Activated T-helper 1 cell treated with Interleukin-2 at 50 U/mL for 16 hours (primary cell): ENCODE results near the gene ZNF232.
"Not testable (repeated sequence)": the region's sequence is repeated elsewhere in the genome, so short reads cannot be mapped to it uniquely, and the experiment has no call there.

ENCODE experiments used
- DNase-seq: peaks from one replicate; pipeline ENCODE4 v3.0.0-alpha.2; 2020; ENCODE audit warnings: low read depth

Gene ZNF232

DNA sequence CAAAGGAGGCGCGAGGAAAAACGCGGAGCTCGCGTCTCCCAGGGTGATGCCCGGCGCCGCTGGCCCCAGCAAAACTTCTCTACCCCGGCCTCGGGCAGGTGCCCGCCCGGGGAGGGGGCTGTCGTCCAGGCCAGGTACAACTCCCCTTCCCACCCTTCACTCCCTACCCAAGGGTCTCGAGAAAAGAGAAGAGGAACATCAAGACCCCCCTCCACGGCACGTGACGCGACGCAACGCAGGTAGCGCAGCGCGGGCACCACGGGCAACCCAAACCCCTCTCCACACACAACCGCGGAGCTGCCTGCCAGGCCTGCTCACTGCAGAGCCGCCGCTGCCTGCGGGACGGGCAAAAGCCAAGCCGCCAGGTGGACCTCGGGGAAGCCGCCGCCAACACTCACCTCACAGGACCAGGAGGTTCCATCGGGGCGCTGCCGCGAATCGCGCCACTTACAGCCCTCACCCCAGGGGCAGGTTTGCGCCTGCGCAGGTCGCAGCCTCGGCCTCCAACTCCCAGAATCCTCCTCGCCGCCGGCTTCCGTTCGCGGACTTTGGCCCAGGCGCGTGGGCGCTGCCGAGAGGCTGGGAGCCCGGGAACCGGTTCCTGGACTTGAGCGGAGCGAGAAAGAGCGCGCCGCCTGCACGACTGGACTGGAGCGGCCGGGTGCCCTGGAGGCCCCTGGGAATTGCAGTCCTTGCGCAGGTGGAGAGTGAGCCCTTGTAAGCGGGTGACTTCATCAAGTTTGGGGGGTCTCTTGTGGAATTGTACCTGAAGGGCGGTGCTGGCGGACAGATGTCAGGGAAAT is at the start of gene ZNF232:
Gene ZNF232 (minus strand): TSS at position 477 of the 803 bp plus-strand sequence. CDS start 56 bp downstream, at position 421.
- peak; percentile 84 for DNase-seq

DNA sequence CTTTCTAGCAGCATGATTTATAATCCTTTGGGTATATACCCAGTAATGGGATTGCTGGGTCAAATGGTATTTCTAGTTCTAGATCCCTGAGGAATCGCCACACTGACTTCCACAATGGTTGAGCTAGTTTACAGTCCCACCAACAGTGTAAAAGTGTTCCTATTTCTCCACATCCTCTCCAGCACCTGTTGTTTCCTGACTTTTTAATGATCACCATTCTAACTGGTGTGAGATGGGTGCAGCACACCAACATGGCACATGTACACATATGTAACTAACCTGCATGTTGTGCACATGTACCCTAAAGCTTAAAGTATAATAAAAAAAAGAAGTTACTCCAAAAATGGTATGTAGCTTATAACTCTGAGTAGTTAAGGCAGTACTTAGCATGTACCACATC is 49.0 kb upstream of the ZNF232 start:
- not testable (repeated sequence) for DNase-seq

GRCh38 chr17:5146122-5146521 is 34.4 kb upstream of the ZNF232 start:
- not testable (repeated sequence) for DNase-seq

- DNase-seq, result not testable (repeated sequence)
Observed at GRCh38 chr17:5142877-5143276, 31.2 kb upstream of the ZNF232 start.

- DNase-seq, result no peak
Observed at GRCh38 chr17:5139458-5139732, 27.7 kb upstream of the ZNF232 start.

GRCh38 chr17:5138616-5139457 is 27.2 kb upstream of the ZNF232 start:
- DNase-seq, result no peak

DNA sequence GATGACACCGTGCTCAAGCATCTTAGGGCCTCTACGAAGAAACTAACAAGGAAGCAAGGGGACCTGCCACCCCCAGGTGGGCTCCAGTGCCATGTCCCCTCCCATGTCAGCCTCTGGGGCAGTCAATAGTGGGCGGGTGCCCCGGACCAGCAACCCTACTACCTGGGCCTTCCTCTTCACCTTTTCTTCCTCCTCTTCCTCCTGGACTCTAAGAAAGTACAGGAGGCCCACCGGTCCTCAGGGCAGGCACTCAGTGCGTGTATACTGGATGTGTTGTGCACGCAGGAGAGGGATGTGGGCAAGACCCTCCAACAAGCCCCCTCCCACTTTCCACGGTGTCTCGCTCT is 26.5 kb upstream of the ZNF232 start:
- not testable (repeated sequence) for DNase-seq

DNA sequence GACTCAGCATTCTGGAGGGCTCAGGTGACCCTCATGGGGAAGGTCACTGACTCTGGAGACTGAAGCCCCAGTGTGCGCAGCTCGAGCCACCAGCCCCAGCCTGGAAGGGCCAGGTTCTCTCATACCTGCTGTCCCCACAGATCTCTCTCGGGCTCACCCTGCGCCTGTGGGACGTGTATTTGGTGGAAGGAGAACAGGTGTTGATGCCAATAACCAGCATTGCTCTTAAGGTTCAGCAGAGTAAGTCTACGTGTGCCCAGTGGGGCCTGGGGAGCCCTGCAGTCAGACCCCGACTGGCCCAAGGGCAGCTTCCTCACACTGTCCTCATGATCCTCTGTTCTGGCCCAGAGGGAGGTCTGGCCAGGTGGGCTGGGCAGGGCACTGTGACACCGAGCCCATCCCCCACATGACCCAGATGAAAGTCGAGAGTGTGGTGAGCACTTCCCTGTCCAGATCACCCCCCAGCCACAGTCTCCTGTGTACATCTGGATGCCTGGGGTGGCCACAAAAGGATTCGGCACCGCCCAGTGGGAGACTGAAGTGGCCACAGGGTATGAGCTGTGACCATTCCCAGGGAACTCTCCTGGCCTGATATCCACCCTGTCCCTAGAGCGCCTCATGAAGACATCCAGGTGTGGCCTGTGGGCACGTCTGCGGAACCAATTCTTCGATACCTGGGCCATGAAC is 26.0 kb upstream of the ZNF232 start:
- not testable (repeated sequence) for DNase-seq

GRCh38 chr17:5136580-5137412 is 25.1 kb upstream of the ZNF232 start:
- DNase-seq, result not testable (repeated sequence)

GRCh38 chr17:5135726-5136579 is 24.3 kb upstream of the ZNF232 start:
- DNase-seq, result no peak

DNA sequence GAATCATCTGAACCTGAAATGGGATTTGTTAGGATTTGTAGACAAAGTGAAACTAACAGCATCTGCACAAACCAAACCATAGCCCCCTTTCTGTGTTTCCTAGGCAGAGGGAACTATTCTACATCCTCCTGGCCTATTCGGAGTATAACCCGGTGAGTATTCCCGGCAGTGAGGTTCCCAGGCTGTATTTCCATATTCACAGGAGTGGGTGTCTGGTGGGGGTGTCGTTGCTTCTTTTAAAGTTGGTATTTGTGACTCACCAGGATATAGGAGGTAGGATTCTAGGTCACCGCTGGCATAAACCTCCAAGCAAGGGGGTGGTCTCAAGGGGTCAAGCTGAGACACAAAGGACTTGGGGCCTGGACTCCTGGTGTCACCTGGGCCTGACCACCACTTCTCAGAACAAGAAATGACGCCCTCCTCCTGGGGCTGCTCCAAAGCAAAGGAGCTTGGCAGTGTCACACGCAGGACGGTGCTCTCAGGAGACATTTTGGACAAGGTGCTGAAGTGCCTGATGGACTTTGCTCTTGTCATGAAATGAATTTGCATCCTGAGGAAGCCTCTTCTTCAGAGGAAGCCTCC is 23.5 kb upstream of the ZNF232 start:
- not testable (repeated sequence) for DNase-seq

DNA sequence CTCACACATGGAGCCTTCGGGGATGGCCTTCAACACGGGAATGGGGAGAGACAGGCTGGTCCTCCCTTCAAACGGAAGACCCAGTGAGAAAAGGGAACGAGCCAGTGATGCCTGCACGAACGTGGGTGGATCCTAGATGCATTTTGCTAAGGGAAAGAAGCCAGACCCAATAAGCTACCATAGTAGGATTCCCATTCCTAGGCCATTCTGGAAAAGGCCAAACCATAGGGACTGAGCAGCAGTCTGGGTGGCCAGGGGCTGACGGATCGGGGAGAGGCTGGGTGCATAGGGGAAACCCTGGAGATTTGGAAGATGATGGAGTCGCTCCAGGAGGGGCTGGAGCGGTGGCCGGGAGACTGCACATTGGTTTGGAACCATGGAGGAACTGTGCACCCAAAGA is 22.9 kb upstream of the ZNF232 start:
- DNase-seq, result not testable (repeated sequence)

GRCh38 chr17:5133961-5134360 is 22.3 kb upstream of the ZNF232 start:
- not testable (repeated sequence) for DNase-seq

GRCh38 chr17:5133311-5133710 is 21.6 kb upstream of the ZNF232 start:
- no peak for DNase-seq

DNA sequence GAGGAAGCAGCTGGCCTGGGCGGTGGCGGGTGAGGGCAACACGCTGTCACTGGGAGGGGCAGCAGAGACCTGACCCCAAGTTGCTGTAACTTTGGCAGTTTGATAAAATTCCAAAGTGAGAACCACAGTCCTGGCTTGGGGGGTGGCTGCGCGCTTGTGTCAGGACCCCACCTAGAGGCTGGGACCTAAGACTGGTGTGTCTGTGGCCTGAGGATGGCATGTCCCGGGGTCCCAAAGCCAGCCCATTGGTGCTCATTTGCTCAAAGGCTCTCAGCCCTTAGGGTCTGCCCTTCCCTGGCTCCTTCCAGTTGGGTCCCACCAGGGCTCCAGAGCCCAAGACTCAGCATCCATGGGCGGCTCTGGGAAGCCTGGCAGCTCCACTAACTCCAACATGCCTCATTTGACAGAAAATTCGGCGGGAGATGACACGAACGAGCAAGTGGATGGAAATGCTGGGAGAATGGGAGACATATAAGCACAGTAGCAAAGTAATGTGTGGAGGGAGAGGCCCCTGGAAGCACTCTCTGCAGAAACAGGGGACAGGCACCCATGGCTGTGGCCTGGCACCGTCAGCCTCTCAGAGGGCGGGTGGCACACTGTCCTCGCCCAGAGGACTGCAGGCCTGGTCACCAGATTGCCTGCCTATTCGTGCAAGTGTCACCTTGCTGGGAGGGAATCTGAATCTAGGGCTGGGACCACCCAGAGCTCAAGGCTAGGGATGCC is 21.0 kb upstream of the ZNF232 start:
- DNase-seq, result not testable (repeated sequence)

- DNase-seq, result not testable (repeated sequence)
Observed at GRCh38 chr17:5131799-5132502, 20.3 kb upstream of the ZNF232 start.

GRCh38 chr17:5131146-5131715 is 19.6 kb upstream of the ZNF232 start:
- DNase-seq, result no peak

DNA sequence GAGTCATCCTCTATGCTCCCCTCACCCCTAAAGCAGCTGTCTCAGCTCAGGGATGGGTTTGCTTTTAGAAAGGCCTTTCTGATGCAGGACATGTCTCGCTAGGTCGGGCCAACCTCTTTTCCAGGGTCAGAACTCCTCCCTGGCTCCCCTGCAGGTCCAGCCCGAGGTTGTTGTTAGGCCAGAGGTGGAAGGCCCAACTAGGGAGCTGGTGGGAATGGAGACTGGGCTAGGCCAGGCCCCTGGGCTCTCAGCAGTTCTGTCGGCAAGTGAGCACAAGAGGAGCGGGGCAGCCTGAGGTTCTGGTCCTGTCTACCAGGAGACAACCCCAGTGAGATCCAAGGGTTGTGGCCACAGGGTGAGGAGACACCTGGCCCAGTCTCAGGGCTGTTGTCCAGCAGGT is 19.0 kb upstream of the ZNF232 start:
- not testable (repeated sequence) for DNase-seq

- not testable (repeated sequence) for DNase-seq
Observed at GRCh38 chr17:5130261-5130660, 18.6 kb upstream of the ZNF232 start.
